HepG2 (cell line): ENCODE results near the gene C19orf18. TPM values are rescaled to one million over a fixed set of nuclear protein-coding genes. Genes with fewer than 3 reads are reported as not detected.

Experiments used
- ATAC-seq: fragments of 200-7000 bp; cut with Tn5 transposase; 3 replicates; pipeline ENCODE4 v1.9.1; 2020; ENCODE audit warnings: mild to moderate bottlenecking, moderate library complexity
- BruUV-seq: library from RNA; stranded (reverse); fragments of 400-500 nt; replicated peaks from 2 replicates; lab custom pipeline; 2021; lab: Mats Ljungman, UMichigan
- CTCF ChIA-PET: fragments of 300-600 bp; formaldehyde crosslinking; extraction: SDS; loops from one replicate; lab custom pipeline; 2021; ENCODE audit warnings: low total read pairs, inconsistent platforms, low intra/inter-chr PET ratio; lab: Yijun Ruan, JAX
- POLR2A ChIA-PET: fragments of 350-600 bp; sonication (Branson Sonifier 250); formaldehyde crosslinking; loops from one replicate; lab custom pipeline; 2020; ENCODE audit warnings: antibody characterized with exemption, inconsistent platforms; lab: Yijun Ruan, JAX
- DNase-seq: peaks from one replicate; pipeline ENCODE4 v3.0.0-alpha.2; 2015; ENCODE audit warnings: low spot score
- FAIRE-seq: peaks from 3 replicates; lab custom pipeline; 2011; peaks lifted over from hg19 to GRCh38; lab: Jason Lieb, UNC
- H2AFZ ChIP-seq: one replicate; pipeline ENCODE4 v1.6.1; 2011; ENCODE audit warnings: low read length, inconsistent platforms
- H3K27ac ChIP-seq: fragments of 300-600 bp; 3 replicates; pipeline ENCODE4 v1.8.0; 2011; ENCODE audit warnings: mixed run types, mild to moderate bottlenecking, mixed read lengths, low read length, inconsistent platforms; ENCODE audit not compliant: insufficient read depth; ENCODE audit errors: extremely low read length
- H3K27me3 ChIP-seq, 2 experiments: fragments of 200-600 bp in 1 of 2; 2 replicates in 1 of 2; 3 replicates in 1 of 2; pipeline versions ENCODE4 v1.6.0 to v1.8.0; 2011; ENCODE audit warnings: low read length in 2 of 2, mild to moderate bottlenecking in 2 of 2, moderate library complexity in 2 of 2, inconsistent platforms in 1 of 2; ENCODE audit not compliant: insufficient read depth in 2 of 2, control insufficient read depth in 1 of 2
- H3K36me3 ChIP-seq, 2 experiments: fragments of 200-600 bp in 1 of 2; replicated peaks in 1 of 2; 2 replicates in 1 of 2; 3 replicates in 1 of 2; pipeline versions ENCODE4 v1.5.1 to v1.8.0; 2011; ENCODE audit warnings: low read length in 2 of 2, inconsistent platforms in 1 of 2; ENCODE audit not compliant: insufficient read depth in 2 of 2, control insufficient read depth in 1 of 2
- H3K4me1 ChIP-seq: 2 replicates; pipeline ENCODE4 v1.5.1; 2012; ENCODE audit warnings: low read length, inconsistent platforms; ENCODE audit not compliant: insufficient read depth
- H3K4me2 ChIP-seq: 2 replicates; pipeline ENCODE4 v1.6.0; 2011; ENCODE audit warnings: low read depth, low read length, inconsistent platforms
- H3K4me3 ChIP-seq, 3 experiments: fragments of 200-600 bp in 1 of 3; sonication (generic), shearing (Covaris generic) in 1 of 3; replicated peaks in 1 of 3; 2 replicates each; pipeline ENCODE4 v1.5.1; 2011 to 2016; ENCODE audit warnings: low read length in 3 of 3, inconsistent platforms in 2 of 3, low read depth in 2 of 3, mild to moderate bottlenecking in 2 of 3, control low read depth in 1 of 3, mixed read lengths in 1 of 3; ENCODE audit not compliant: insufficient read depth in 1 of 3
- H3K79me2 ChIP-seq: one replicate; pipeline ENCODE4 v1.6.1; 2011; ENCODE audit warnings: low read length, inconsistent platforms; ENCODE audit not compliant: insufficient read depth
- H3K9ac ChIP-seq: 2 replicates; pipeline ENCODE4 v1.6.0; 2011; ENCODE audit warnings: mild to moderate bottlenecking, low read depth, low read length, inconsistent platforms; ENCODE audit not compliant: insufficient read depth
- H3K9me3 ChIP-seq: 2 replicates; pipeline ENCODE4 v1.5.1; 2012; ENCODE audit warnings: mild to moderate bottlenecking, low read length
- H4K20me1 ChIP-seq: 2 replicates; pipeline ENCODE4 v1.6.0; 2011; ENCODE audit warnings: inconsistent platforms, mild to moderate bottlenecking, low read length, moderate library complexity; ENCODE audit not compliant: insufficient read depth
- AGO1 ChIP-seq: fragments of 200-400 bp; formaldehyde crosslinking; IDR thresholded peaks from 2 replicates; pipeline ENCODE4 v1.6.1; 2017; ENCODE audit warnings: mild to moderate bottlenecking, low read depth, low read length, moderate library complexity; ENCODE audit not compliant: poor library complexity, severe bottlenecking
- BRD4 ChIP-seq: sonication (generic); formaldehyde crosslinking; IDR thresholded peaks from 2 replicates; pipeline ENCODE4 v1.4.0; 2020; ENCODE audit warnings: missing genetic modification reagents
- CEBPZ ChIP-seq: IDR thresholded peaks from 2 replicates; pipeline ENCODE4 v1.6.1; 2012; ENCODE audit warnings: low read length, improper control_type of control experiment
- DMAP1 ChIP-seq: IDR thresholded peaks from 2 replicates; pipeline ENCODE4 v1.6.1; 2016
- EP300 ChIP-seq, 3 experiments: sonication (generic) in 1 of 3; formaldehyde crosslinking in 1 of 3; IDR thresholded peaks; 2 replicates each; pipeline versions ENCODE4 v1.5.1 to v1.6.1; 2011 to 2020; ENCODE audit warnings: low read depth in 2 of 3, low read length in 2 of 3, borderline replicate concordance in 1 of 3, improper control_type of control experiment in 1 of 3, mild to moderate bottlenecking in 1 of 3, missing genetic modification reagents in 1 of 3, moderate library complexity in 1 of 3
- ETV6 ChIP-seq: sonication (generic); formaldehyde crosslinking; conservative IDR thresholded peaks from 2 replicates; pipeline ENCODE4 v1.4.0; 2020; ENCODE audit warnings: missing genetic modification reagents
- FOXP4 ChIP-seq: sonication (generic); formaldehyde crosslinking; IDR thresholded peaks from 2 replicates; pipeline ENCODE4 v1.4.0; 2020; ENCODE audit warnings: missing genetic modification reagents
- GATAD2A ChIP-seq: IDR thresholded peaks from 2 replicates; pipeline ENCODE4 v1.6.1; 2016
- HMG20B ChIP-seq: conservative IDR thresholded peaks from 2 replicates; pipeline ENCODE4 v1.6.1; 2016; ENCODE audit warnings: missing genetic modification reagents, missing compliant biosample characterization
- HNF4A ChIP-seq: sonication (generic); formaldehyde crosslinking; IDR thresholded peaks from 2 replicates; pipeline ENCODE4 v1.4.0; 2020; ENCODE audit warnings: missing genetic modification reagents
- IRF2 ChIP-seq: IDR thresholded peaks from 2 replicates; pipeline ENCODE4 v1.6.1; 2018; ENCODE audit warnings: missing genetic modification reagents, missing compliant biosample characterization
- ISX ChIP-seq: sonication (generic); formaldehyde crosslinking; conservative IDR thresholded peaks from 2 replicates; pipeline ENCODE4 v1.5.0; 2020; ENCODE audit warnings: missing genetic modification reagents
- MEIS1 ChIP-seq: sonication (generic); formaldehyde crosslinking; IDR thresholded peaks from 2 replicates; pipeline ENCODE4 v1.9.0; 2021; ENCODE audit warnings: mild to moderate bottlenecking, missing genetic modification reagents, moderate library complexity, borderline replicate concordance
- SP5 ChIP-seq: IDR thresholded peaks from 2 replicates; pipeline ENCODE4 v1.6.1; 2016; ENCODE audit warnings: low read depth, borderline replicate concordance
- THAP11 ChIP-seq: IDR thresholded peaks from 2 replicates; pipeline ENCODE4 v1.6.1; 2016; ENCODE audit warnings: missing biosample characterization, missing genetic modification reagents
- ZFP82 ChIP-seq: sonication (generic); formaldehyde crosslinking; IDR thresholded peaks from 2 replicates; pipeline ENCODE4 v1.5.1; 2020; ENCODE audit warnings: mild to moderate bottlenecking, missing genetic modification reagents, borderline replicate concordance
- ZNF121 ChIP-seq: sonication (generic); formaldehyde crosslinking; IDR thresholded peaks from 2 replicates; pipeline ENCODE4 v1.5.0; 2020; ENCODE audit warnings: mild to moderate bottlenecking, missing genetic modification reagents
- ZNF549 ChIP-seq: sonication (generic); formaldehyde crosslinking; IDR thresholded peaks from 2 replicates; pipeline ENCODE4 v1.5.0; 2020; ENCODE audit warnings: missing genetic modification reagents
- ZNF569 ChIP-seq: sonication (generic); formaldehyde crosslinking; IDR thresholded peaks from 2 replicates; pipeline ENCODE4 v1.5.0; 2020; ENCODE audit warnings: mild to moderate bottlenecking, missing genetic modification reagents, moderate library complexity, borderline replicate concordance
- WGBS: methylation state at CpG from one replicate; pipeline ENCODE4 v1.1.6; 2017; ENCODE audit warnings: low lambda C conversion rate; 5-methylcytosine and 5-hydroxymethylcytosine counted together
- in situ Hi-C: cut with HindIII; loops from 2 replicates; pipeline ENCODE4 v1.10.0; 2017; ENCODE audit warnings: low pct_unique_long_range_greater_than_20kb; ENCODE audit not compliant: extremely low pct_ligation_motif_present
- intact Hi-C: fragments of 100-400 bp; cut with micrococcal nuclease; formaldehyde crosslinking; loops from one replicate; pipeline ENCODE4 v1.10.0; 2022; ENCODE audit not compliant: unreplicated experiment
- polyA plus RNA-seq, 8 experiments: library from polyadenylated mRNA; depleted of rRNA in 3 of 8; stranded (reverse) in 7 of 8; unstranded in 1 of 8; fragments of >200 nt; fragmentation: Illumina TruSeq in 4 of 8; extraction: Trizol in 4 of 8; gene quantifications; 2 replicates each; pipeline versions ENCODE4 v1.2.1 to v1.2.3, GENCODE V29; 2011 to 2016; ENCODE audit warnings: low read depth in 4 of 8, missing spikeins in 1 of 8, mixed read lengths in 1 of 8; ENCODE audit not compliant: insufficient read depth in 1 of 8
- total RNA-seq, 5 experiments: library from RNA; depleted of rRNA; stranded (reverse); fragments of >200 nt; fragmentation: Illumina TruSeq; extraction: Trizol; gene quantifications; 2 replicates each; pipeline ENCODE4 v1.2.3, GENCODE V29; 2016; ENCODE audit warnings: low read depth in 1 of 5
- TF ChIP-seq, protein P1 (sequence below): IDR thresholded peaks from 2 replicates; pipeline ENCODE4 v1.6.1; 2016; ENCODE audit warnings: control low read depth

The C19orf18 gene
- total and polyA plus RNA-seq, 2 of the 13 experiments (the other 11 are each of a cell fraction or from before 2014, with no cell fraction given) = 0.38 to 0.55 TPM

- ATAC-seq (peak; percentile 13; the same call in 2 of the 3 replicates), DNase-seq (peak; percentile 13)
- no peak for TF ChIP-seq DMAP1 (CRISPR knock-in tag)
- TF ChIP-seq EP300 (IDR thresholded peaks at IDR 0.05; ENCODE audit: low read depth in 2 of 2, low read length in 2 of 2) = peak in 1 of 2 experiments; percentile 55; a peak in 1 of 4 replicates
- no peak for TF ChIP-seq EP300 (CRISPR knock-in tag; IDR thresholded peaks at IDR 0.05; ENCODE audit: borderline replicate concordance)
- peak; percentile 54; the same call in 1 of the 2 replicates for TF ChIP-seq THAP11 (CRISPR knock-in tag)
- TF ChIP-seq GATAD2A (CRISPR knock-in tag) = peak; percentile 45; the same call in 1 of the 2 replicates
- no peak for TF ChIP-seq ZNF569 (CRISPR knock-in tag)
- TF ChIP-seq AGO1 = no peak
- TF ChIP-seq HMG20B (CRISPR knock-in tag) = no peak
- TF ChIP-seq CEBPZ = no peak
- TF ChIP-seq ZNF121 = no peak
- TF ChIP-seq ZFP82 = no peak
- TF ChIP-seq, protein P1, sequence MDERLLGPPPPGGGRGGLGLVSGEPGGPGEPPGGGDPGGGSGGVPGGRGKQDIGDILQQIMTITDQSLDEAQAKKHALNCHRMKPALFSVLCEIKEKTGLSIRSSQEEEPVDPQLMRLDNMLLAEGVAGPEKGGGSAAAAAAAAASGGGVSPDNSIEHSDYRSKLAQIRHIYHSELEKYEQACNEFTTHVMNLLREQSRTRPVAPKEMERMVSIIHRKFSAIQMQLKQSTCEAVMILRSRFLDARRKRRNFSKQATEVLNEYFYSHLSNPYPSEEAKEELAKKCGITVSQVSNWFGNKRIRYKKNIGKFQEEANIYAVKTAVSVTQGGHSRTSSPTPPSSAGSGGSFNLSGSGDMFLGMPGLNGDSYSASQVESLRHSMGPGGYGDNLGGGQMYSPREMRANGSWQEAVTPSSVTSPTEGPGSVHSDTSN (CRISPR knock-in tag) = no peak
- TF ChIP-seq FOXP4 (CRISPR knock-in tag) = no peak
- no peak for TF ChIP-seq SP5 (CRISPR knock-in tag)
- no peak for TF ChIP-seq BRD4 (CRISPR knock-in tag)
- TF ChIP-seq ZNF549 (CRISPR knock-in tag) = no peak
- no peak for TF ChIP-seq IRF2 (CRISPR knock-in tag)
- peak; percentile 54; the same call in 1 of the 2 replicates for TF ChIP-seq HNF4A (CRISPR knock-in tag)
- TF ChIP-seq MEIS1 (CRISPR knock-in tag) = no peak
- no peak for TF ChIP-seq ISX (CRISPR knock-in tag)
- TF ChIP-seq ETV6 (CRISPR knock-in tag) = no peak
Measured at GRCh38 chr19:57914531-57914930, 59.8 kb downstream of the C19orf18 start.

More at GRCh38 chr19:57914531-57914930, 59.8 kb downstream of the C19orf18 start:
- Histone ChIP-seq H4K20me1 (no peaks in the 10 kb centered on the region), H3K4me3 (0 out of 6 replicates have a peak overlapping the region, but pooled peaks of 1 of the 3 experiments have one; percentile 86), H3K27ac (peak overlapping the region; percentile 17), H3K36me3 (peaks cover 3 to 11% of the 10 kb centered on the region in 2 experiments; a peak in 3 of 5 replicates), H3K27me3 (no peaks in the 10 kb centered on the region), H3K79me2 (peaks cover 21% of the 10 kb centered on the region), H3K9ac (no peak overlapping the region), H3K4me1 (peaks cover 21% of the 10 kb centered on the region), H2AFZ (no peak overlapping the region), H3K4me2 (peak overlapping the region; percentile 75), H3K9me3 (no peaks in the 10 kb centered on the region)
- WGBS = 40% methylated on average over 2 of the region's 3 CpGs
- in situ Hi-C loops (loop anchor here (10.0 kb wide), 1 partner anchor 240 kb away; the partner anchor contains the start of gene ZNF329), intact Hi-C loops (no loop called here)
- peak; percentile 70 for FAIRE-seq
- CTCF ChIA-PET = no interaction called here
- POLR2A ChIA-PET = no interaction called here
- no TSS peak for BruUV-seq
